ENCODE data around the gene VEGFA.

DNA sequence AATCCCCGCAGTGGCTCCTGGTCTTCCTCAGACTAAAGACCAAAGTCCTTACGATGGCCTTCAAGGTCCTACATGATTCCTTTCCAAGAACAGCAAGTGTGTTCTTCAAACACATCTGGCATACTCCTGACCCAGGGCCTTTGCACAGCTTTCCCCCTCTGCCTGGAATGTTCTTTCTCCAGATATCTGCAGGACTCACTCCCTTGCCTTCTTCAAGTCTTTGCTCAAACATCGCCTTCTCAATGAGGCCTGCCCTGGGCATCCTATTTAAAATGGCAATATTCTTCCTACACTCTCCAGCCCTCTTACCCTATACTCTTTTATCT, 30.2 kb downstream of the VEGFA start:
- TF ChIP-seq, protein P1, sequence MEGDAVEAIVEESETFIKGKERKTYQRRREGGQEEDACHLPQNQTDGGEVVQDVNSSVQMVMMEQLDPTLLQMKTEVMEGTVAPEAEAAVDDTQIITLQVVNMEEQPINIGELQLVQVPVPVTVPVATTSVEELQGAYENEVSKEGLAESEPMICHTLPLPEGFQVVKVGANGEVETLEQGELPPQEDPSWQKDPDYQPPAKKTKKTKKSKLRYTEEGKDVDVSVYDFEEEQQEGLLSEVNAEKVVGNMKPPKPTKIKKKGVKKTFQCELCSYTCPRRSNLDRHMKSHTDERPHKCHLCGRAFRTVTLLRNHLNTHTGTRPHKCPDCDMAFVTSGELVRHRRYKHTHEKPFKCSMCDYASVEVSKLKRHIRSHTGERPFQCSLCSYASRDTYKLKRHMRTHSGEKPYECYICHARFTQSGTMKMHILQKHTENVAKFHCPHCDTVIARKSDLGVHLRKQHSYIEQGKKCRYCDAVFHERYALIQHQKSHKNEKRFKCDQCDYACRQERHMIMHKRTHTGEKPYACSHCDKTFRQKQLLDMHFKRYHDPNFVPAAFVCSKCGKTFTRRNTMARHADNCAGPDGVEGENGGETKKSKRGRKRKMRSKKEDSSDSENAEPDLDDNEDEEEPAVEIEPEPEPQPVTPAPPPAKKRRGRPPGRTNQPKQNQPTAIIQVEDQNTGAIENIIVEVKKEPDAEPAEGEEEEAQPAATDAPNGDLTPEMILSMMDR (IDR thresholded peaks at IDR 0.05): no peak
- no peak for TF ChIP-seq POLR2A (IDR thresholded peaks at IDR 0.05)

Measured in vagina (tissue), 2 donors.